HG02943 (cell line): ENCODE measurements around the gene ZNRF1.
A peak's percentile ranks its signal among the peaks of the same experiment; 100 is the strongest.
"Not testable (repeated sequence)": the region's sequence is repeated elsewhere in the genome, so short reads cannot be mapped to it uniquely, and the experiment has no call there.

Experiments used
- ATAC-seq: cut with Tn5 transposase; IDR thresholded peaks from one replicate; pipeline ENCODE4 v1.9.1; 2021; ENCODE audit warnings: mild to moderate bottlenecking, low read depth, moderate library complexity; ENCODE audit not compliant: unreplicated experiment

The ZNRF1 gene

GRCh38 chr16:75000481-75001081 is 1.8 kb downstream of the ZNRF1 start:
- no peak for ATAC-seq

DNA sequence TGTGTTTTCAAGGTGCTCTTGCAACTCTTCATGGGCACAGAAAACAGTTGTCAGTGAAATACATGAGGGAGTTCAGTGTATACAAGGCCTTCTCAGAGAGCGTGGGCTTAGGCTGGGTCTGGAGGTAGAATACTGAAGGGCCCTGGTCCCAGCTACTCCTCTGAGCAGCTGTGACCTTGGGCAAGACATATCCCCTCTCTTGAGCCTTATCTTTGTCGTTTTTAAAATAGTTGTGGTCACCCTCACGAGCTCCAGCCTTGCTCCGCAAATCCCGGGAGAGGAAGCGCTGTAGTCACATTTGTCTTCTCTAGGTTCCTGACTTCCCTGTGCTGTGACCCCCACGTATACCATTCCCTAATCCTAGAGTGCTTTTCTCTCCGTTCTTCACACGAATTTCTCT is 3.6 kb downstream of the ZNRF1 start:
- ATAC-seq: no peak

DNA sequence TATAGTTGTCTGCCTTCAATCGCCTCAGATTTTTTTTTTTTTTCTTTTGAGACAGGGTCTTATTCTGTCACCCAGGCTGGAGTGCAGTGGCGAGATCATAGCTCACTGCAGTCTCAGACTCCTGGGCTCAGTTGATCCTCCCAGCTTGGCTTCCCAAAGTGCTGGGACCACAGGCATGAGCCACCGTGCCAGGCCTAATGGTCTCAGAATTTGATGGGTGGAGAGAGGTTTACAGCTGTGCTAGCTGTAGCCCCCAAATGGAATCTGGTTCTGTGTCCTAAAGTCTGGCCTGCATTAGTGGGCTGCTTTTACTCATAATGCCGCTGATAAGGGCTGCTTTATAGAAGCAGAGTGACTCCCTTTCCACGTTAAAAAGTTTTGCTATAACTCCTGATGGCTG is 5.1 kb downstream of the ZNRF1 start:
- no peak for ATAC-seq

DNA sequence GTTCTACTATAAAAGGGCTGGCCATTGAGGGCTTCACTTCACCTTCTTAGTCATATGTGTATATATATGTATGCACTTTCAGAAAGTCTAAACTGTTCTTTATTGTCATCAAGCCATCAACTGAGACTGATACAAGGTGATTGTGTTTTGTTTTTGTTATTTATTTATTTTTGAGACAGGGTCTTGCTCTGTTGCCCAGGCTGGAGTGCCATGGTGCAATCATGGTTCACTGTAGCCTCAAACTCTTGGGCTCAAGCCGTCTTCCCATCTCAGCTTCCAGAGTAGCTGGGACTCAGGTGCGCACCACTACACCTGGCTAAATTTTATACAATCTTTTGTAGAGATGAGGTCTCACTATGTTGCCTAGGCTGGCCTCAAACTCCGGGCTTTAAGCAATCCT is 5.6 kb downstream of the ZNRF1 start:
- no peak for ATAC-seq

DNA sequence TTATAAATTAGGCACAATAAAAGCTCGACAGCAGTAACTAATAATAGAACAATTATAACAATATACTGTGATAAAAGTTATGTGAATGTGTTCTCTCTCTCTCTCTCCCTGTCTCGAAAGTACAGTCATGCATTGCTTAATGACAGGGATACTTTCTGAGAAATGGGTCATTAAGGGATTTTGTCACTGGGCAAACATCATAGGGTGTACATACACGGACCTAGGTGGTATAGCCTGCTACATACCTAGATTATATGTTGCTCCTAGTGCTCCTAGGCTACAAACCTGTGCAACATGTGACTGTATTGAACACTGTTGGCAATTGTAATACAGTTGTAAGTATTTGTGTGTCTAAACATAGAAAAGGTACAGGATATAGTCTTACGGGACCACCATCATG is 6.9 kb downstream of the ZNRF1 start:
- no peak for ATAC-seq

- no peak for ATAC-seq
Observed at GRCh38 chr16:75007443-75007842, 8.6 kb downstream of the ZNRF1 start.

DNA sequence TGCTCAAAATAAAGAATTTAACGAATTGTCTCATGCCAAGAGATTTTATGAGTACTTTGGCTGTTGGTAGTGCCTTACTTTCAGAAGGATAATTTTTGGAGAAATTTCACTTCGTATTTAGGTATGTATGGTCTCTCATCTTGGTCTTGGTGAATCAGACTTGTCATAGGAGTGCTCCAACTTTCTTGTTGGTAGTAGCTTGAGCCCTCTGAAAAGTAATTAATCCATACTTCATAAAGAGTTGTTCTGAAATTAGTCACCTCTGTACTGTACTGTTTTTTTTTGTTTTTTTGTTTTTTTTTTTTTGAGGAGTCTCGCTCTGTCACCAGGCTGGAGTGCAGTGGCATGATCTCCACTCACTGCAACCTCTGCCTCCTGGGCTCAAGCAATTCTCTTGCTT is 11.6 kb downstream of the ZNRF1 start:
- no peak for ATAC-seq

- peak; percentile 60 for ATAC-seq
Observed at GRCh38 chr16:75011634-75012307, 12.9 kb downstream of the ZNRF1 start.

GRCh38 chr16:75012380-75013081 is 13.7 kb downstream of the ZNRF1 start:
- no peak for ATAC-seq

DNA sequence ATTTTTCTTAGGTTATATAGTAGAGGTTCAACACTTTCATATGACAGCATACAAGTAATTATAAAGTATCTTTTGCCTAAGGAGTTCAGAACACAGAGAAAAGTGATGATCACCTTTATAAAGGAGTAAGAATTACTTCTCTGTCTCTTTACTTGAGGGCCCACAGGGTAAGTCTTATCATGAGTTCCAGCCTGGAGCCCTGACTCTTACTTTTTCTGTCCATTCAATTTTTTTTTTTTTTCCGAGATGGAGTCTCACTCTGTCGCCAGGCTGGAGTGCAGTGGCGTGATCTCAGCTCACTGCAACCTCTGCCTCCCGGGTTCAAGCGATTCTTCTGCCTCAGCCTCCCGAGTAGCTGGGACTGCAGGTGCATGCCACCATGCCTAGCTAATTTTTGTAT is 14.3 kb downstream of the ZNRF1 start:
- ATAC-seq: not testable (repeated sequence)

GRCh38 chr16:75014318-75014717 is 15.5 kb downstream of the ZNRF1 start:
- no peak for ATAC-seq

DNA sequence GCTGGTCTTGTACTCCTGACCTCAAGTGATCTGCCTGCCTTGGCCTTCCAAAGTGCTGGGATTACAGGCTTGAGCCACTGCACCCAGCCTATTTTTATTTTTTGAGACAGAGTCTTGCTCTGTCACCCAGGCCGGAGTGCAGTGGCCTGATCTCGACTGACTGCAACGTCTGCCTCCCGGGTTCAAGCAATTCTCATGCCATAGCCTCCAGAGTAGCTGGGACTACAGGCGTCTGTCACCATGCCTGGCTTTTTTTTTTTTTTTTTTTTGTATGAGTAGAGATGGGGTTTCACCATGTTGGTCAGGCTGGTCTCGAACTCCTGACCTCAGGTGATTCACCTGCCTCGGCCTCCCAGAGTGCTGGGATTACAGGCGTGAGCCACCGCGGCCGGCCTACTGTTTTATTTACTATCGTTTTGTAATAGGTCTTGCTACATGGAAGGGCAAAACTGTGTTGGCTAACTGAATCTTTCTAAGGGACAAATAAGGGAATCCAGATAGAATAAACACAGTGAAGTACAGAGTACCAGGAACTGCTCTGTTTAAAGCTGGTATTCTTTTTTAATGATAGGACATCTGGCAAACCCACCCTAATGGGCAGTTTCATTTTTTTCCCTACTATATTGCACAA is 17.7 kb downstream of the ZNRF1 start:
- not testable (repeated sequence) for ATAC-seq

GRCh38 chr16:75017670-75018525 is 19.1 kb downstream of the ZNRF1 start:
- no peak for ATAC-seq

GRCh38 chr16:75019007-75019406 is 20.2 kb downstream of the ZNRF1 start:
- ATAC-seq: no peak

DNA sequence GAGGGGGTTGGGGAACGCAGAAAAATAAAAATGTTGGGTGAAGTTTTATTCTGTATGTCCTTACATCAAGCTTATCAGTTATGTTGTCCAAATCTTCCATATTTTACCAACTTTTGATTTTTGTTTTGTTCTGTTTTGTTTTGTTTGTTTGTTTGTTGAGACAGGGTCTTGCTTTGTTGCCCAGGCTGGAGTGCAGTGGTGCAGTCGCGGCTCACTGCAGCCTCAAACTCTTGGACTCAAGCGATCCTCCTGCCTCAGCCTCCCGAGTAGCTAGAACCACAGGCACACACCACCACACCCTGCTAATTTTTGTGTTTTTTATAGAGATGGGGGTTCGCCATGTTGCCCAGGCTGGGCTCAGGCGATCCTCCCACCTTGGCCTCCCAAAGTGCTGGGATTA is 20.8 kb downstream of the ZNRF1 start:
- no peak for ATAC-seq

DNA sequence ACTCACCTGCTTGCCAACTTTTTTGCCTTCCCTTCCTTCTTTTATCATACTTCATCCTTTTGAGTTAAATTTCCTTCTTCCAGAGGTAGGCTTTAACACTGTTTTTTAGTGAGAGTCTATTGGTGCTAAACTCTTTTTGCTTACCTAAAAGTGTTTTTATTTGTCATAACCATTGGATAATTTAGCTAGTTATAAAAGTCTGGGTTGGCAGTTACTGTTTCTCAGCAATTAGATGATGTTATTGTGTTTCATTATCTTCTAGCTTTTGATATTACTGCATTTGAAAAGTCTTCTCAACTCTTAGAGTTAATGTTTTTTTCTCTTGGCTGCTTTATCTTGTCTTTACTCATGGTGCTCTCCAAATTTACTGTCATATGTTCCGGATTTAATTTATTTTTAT is 22.6 kb downstream of the ZNRF1 start:
- no peak for ATAC-seq

DNA sequence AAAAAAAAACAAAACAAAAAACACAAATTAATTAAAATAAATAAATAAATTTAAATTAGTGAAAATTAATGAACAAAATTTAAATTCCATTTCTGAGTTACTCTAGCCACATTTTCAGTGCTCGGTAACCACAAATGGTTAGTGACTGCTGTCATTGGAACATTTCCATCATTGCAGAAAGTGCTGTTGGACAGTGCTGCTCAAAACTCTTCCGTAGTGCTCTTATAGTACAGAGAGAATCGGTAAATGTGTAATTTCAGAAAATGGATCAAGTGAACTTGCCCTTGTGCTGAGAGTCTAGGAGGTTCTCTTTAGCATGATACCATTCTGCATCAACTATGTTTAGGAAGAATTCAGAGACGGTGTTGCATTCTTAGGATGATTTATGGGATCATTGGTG is 23.7 kb downstream of the ZNRF1 start:
- ATAC-seq: no peak

- ATAC-seq: no peak
Observed at GRCh38 chr16:75023009-75023408, 24.2 kb downstream of the ZNRF1 start.

- no peak for ATAC-seq
Observed at GRCh38 chr16:75024182-75024581, 25.4 kb downstream of the ZNRF1 start.

DNA sequence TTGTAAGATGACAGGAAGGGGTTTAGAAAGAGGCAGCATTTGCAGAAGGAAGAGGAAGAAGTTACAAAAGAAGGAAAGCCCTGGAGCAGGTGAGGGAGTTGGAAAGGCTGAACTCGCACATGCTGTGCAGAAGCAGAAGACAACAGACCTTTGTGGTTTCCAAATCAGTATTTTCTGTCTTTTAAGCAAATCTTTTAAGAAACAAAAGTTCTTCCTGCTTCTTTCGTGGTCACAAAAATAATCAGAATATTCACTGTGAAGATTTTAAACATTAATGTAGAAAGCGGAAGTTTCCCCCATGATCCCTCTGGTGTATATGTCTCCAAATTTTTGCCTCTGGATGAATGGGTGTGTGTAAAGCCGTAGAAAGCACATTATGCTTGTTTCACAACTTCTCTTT is 25.8 kb downstream of the ZNRF1 start:
- ATAC-seq: no peak

DNA sequence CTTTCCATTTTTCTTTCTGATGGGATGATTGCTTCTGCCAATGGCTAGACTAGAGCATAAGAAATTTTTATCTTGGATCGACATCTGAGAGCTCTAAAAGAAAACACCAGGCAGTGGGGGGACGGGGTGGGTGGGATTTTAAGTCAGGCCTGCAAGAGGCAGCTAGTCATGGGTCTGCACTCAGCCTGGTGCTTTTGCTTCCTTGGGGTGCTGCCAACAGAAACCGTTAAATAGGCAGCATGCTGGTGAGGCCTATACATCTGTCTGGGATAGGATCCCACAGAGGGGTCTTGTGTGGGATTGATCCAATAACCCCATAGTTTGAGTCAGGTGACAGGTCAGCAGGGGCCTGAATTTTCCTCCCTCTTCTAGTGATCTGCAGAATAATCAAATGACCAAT is 26.9 kb downstream of the ZNRF1 start:
- ATAC-seq: no peak
